H9 (cell line): ENCODE results near the gene PAM. TPM values are rescaled to one million over a fixed set of nuclear protein-coding genes. Genes with fewer than 3 reads are reported as not detected.

ENCODE experiments used
- DNase-seq: peaks from one replicate; pipeline ENCODE4 v3.0.0-alpha.2; 2017
- H2AFZ ChIP-seq: one replicate; pipeline ENCODE4 v1.6.1; 2013; ENCODE audit warnings: mild to moderate bottlenecking, low read length, control low read depth, moderate library complexity
- H2AK5ac ChIP-seq: 2 replicates; pipeline ENCODE4 v1.6.1; 2013; ENCODE audit warnings: low read length, control low read depth, mixed read lengths; ENCODE audit not compliant: insufficient read length
- H2BK120ac ChIP-seq: one replicate; pipeline ENCODE4 v1.6.1; 2013; ENCODE audit warnings: low read depth, mild to moderate bottlenecking, low read length, control low read depth, inconsistent platforms; ENCODE audit not compliant: poor library complexity, severe bottlenecking
- H2BK12ac ChIP-seq: 2 replicates; pipeline ENCODE4 v1.6.1; 2013; ENCODE audit warnings: low read length, control low read depth, mixed read lengths, low read depth; ENCODE audit not compliant: insufficient read length
- H2BK15ac ChIP-seq: 2 replicates; pipeline ENCODE4 v1.6.1; 2013; ENCODE audit warnings: low read depth, low read length, control low read depth
- H2BK20ac ChIP-seq: one replicate; pipeline ENCODE4 v1.6.1; 2013; ENCODE audit warnings: low read depth, mild to moderate bottlenecking, low read length, control low read depth, inconsistent platforms; ENCODE audit not compliant: poor library complexity, severe bottlenecking
- H2BK5ac ChIP-seq: 2 replicates; pipeline ENCODE4 v1.6.1; 2013; ENCODE audit warnings: low read length, control low read depth, mixed read lengths; ENCODE audit not compliant: insufficient read length
- H3K14ac ChIP-seq: 2 replicates; pipeline ENCODE4 v1.6.1; 2013; ENCODE audit warnings: low read length, control low read depth; ENCODE audit not compliant: insufficient read depth
- H3K18ac ChIP-seq: 2 replicates; pipeline ENCODE4 v1.6.1; 2013; ENCODE audit warnings: low read depth, mild to moderate bottlenecking, mixed read lengths, low read length, control low read depth; ENCODE audit not compliant: insufficient read length
- H3K23ac ChIP-seq: 2 replicates; pipeline ENCODE4 v1.6.1; 2013; ENCODE audit warnings: low read length, control low read depth, mixed read lengths, low read depth; ENCODE audit not compliant: insufficient read length
- H3K23me2 ChIP-seq: 2 replicates; pipeline ENCODE4 v1.6.1; 2013; ENCODE audit warnings: low read depth, mild to moderate bottlenecking, mixed read lengths, low read length, control low read depth; ENCODE audit not compliant: insufficient read length, poor library complexity, severe bottlenecking
- H3K27ac ChIP-seq: 2 replicates; pipeline ENCODE4 v1.5.1; 2013; ENCODE audit warnings: low read length, control low read depth, mixed read lengths, low read depth; ENCODE audit not compliant: insufficient read length
- H3K27me3 ChIP-seq: 2 replicates; pipeline ENCODE4 v1.6.1; 2013; ENCODE audit warnings: low read length, control low read depth, inconsistent platforms; ENCODE audit not compliant: insufficient read depth
- H3K4ac ChIP-seq: 2 replicates; pipeline ENCODE4 v1.6.1; 2013; ENCODE audit warnings: low read depth, mild to moderate bottlenecking, control low read depth, inconsistent platforms, low read length, moderate library complexity
- H3K4me1 ChIP-seq: 2 replicates; pipeline ENCODE4 v1.6.1; 2013; ENCODE audit warnings: low read length, control low read depth, inconsistent platforms; ENCODE audit not compliant: insufficient read depth
- H3K4me2 ChIP-seq: 2 replicates; pipeline ENCODE4 v1.6.1; 2013; ENCODE audit warnings: low read length, control low read depth, mixed read lengths; ENCODE audit not compliant: insufficient read length, insufficient read depth
- H3K56ac ChIP-seq: 2 replicates; pipeline ENCODE4 v1.6.1; 2013; ENCODE audit warnings: low read depth, mild to moderate bottlenecking, mixed read lengths, low read length, control low read depth; ENCODE audit not compliant: insufficient read length
- H3K79me1 ChIP-seq: 2 replicates; pipeline ENCODE4 v1.6.1; 2013; ENCODE audit warnings: low read depth, mild to moderate bottlenecking, moderate library complexity, low read length, control low read depth, inconsistent platforms; ENCODE audit not compliant: insufficient read depth, poor library complexity, severe bottlenecking
- H3K79me2 ChIP-seq: 2 replicates; pipeline ENCODE4 v1.6.1; 2013; ENCODE audit warnings: low read length, control low read depth, inconsistent platforms; ENCODE audit not compliant: insufficient read depth
- H3K9ac ChIP-seq: 2 replicates; pipeline ENCODE4 v1.6.1; 2013; ENCODE audit warnings: low read length, control low read depth, mixed read lengths; ENCODE audit not compliant: insufficient read length; ENCODE audit errors: extremely low read depth
- H3K9me3 ChIP-seq: one replicate; pipeline ENCODE4 v1.6.1; 2013; ENCODE audit warnings: low read depth, low read length, inconsistent platforms; ENCODE audit not compliant: control insufficient read depth
- H3T11ph ChIP-seq: one replicate; pipeline ENCODE4 v1.6.1; 2013; ENCODE audit warnings: mild to moderate bottlenecking, low read length, control low read depth, inconsistent platforms
- H4K20me1 ChIP-seq: one replicate; pipeline ENCODE4 v1.6.1; 2013; ENCODE audit not compliant: control insufficient read depth, insufficient read length, insufficient read depth
- H4K5ac ChIP-seq: 2 replicates; pipeline ENCODE4 v1.6.1; 2013; ENCODE audit warnings: low read depth, mild to moderate bottlenecking, mixed read lengths, low read length, control low read depth; ENCODE audit not compliant: insufficient read length
- H4K8ac ChIP-seq: replicated peaks from 2 replicates; pipeline ENCODE4 v1.6.1; 2013; ENCODE audit warnings: low read length, control low read depth, mixed read lengths, low read depth; ENCODE audit not compliant: insufficient read length
- H4K91ac ChIP-seq: 2 replicates; pipeline ENCODE4 v1.6.1; 2013; ENCODE audit warnings: low read depth, mild to moderate bottlenecking, moderate library complexity, mixed read lengths, low read length, control low read depth; ENCODE audit not compliant: insufficient read length
- H3K27ac Mint-ChIP-seq, 3 experiments: 2 replicates in 2 of 3; 3 replicates in 1 of 3; pipeline ENCODE4 v1.8.0; 2020 to 2021; ENCODE audit warnings: mixed read lengths in 3 of 3, mild to moderate bottlenecking in 1 of 3, moderate library complexity in 1 of 3
- H3K27me3 Mint-ChIP-seq: 2 replicates; pipeline ENCODE4 v1.8.0; 2021; ENCODE audit warnings: low read depth, mild to moderate bottlenecking, moderate library complexity, mixed read lengths
- H3K36me3 Mint-ChIP-seq, 3 experiments: 2 replicates in 2 of 3; 3 replicates in 1 of 3; pipeline ENCODE4 v1.8.0; 2020 to 2021; ENCODE audit warnings: low read depth in 3 of 3, mixed read lengths in 3 of 3; ENCODE audit not compliant: insufficient read depth in 1 of 3
- H3K4me1 Mint-ChIP-seq, 2 experiments: 2 replicates each; pipeline ENCODE4 v1.8.0; 2020; ENCODE audit warnings: mixed read lengths in 2 of 2
- H3K4me3 Mint-ChIP-seq, 2 experiments: 2 replicates in 1 of 2; 3 replicates in 1 of 2; pipeline ENCODE4 v1.8.0; 2020 to 2021; ENCODE audit warnings: mild to moderate bottlenecking in 2 of 2, mixed read lengths in 2 of 2, moderate library complexity in 1 of 2
- H3K9me3 Mint-ChIP-seq, 2 experiments: 2 replicates in 1 of 2; 3 replicates in 1 of 2; pipeline ENCODE4 v1.8.0; 2020; ENCODE audit warnings: mild to moderate bottlenecking in 2 of 2, mixed read lengths in 2 of 2, moderate library complexity in 1 of 2
- WGBS: extraction: QIAGEN DNeasy Blood & Tissue Kit; methylation state at CpG from one replicate; pipeline ENCODE4 v1.1.7; 2013; ENCODE audit warnings: missing lambda C conversion rate, low lambda C conversion rate, mixed read lengths; ENCODE audit not compliant: insufficient read length; ENCODE audit errors: extremely low coverage; 5-methylcytosine and 5-hydroxymethylcytosine counted together
- total RNA-seq: library from RNA; stranded (reverse); gene quantifications from 2 replicates; pipeline ENCODE4 v1.2.1, GENCODE V29; 2021
- TF ChIP-seq, protein P1 (sequence below): fragments of 200-600 bp; sonication (generic); conservative IDR thresholded peaks from 3 replicates; pipeline ENCODE4 v1.8.0; 2021; ENCODE audit warnings: antibody characterized with exemption, mild to moderate bottlenecking

The PAM gene
- total RNA-seq, 1 experiment from 2014 or later, result 31.5 TPM

GRCh38 chr5:102778478-102778877, 23.4 kb downstream of the PAM start:
- Histone ChIP-seq H3K18ac (no peak overlapping the region), H3T11ph (no peak overlapping the region), H3K4me2 (no peak overlapping the region), H3K56ac (no peak overlapping the region), H2BK5ac (no peak overlapping the region), H3K27me3 (no peaks in the 10 kb centered on the region; the same call in 1 of the 2 replicates), H3K27ac (no peak overlapping the region), H3K9me3 (no peaks in the 10 kb centered on the region), H4K5ac (no peak overlapping the region), H4K8ac (no peak overlapping the region), H3K4me1 (no peaks in the 10 kb centered on the region), H3K23ac (no peak overlapping the region), H2AFZ (no peak overlapping the region), H3K23me2 (no peaks in the 10 kb centered on the region), H2AK5ac (no peak overlapping the region), H4K91ac (no peak overlapping the region), H2BK12ac (no peak overlapping the region), H2BK15ac (no peak overlapping the region), H3K79me1 (no peaks in the 10 kb centered on the region), H2BK20ac (no peak overlapping the region), H3K4ac (no peak overlapping the region), H3K9ac (no peak overlapping the region), H3K79me2 (no peaks in the 10 kb centered on the region), H3K14ac (no peak overlapping the region), H4K20me1 (no peaks in the 10 kb centered on the region), H2BK120ac (no peak overlapping the region)
- Mint-ChIP-seq H3K4me3 (no peak overlapping the region), H3K4me1 (peaks cover 4 to 8% of the 10 kb centered on the region in 2 experiments; a peak in 2 of 4 replicates), H3K36me3 (peaks cover 0 to 13% (median 3%) of the 10 kb centered on the region in 3 experiments; a peak in 4 of 7 replicates), H3K9me3 (peaks cover 0 to 3% of the 10 kb centered on the region in 2 experiments; a peak in 1 of 5 replicates), H3K27me3 (no peaks in the 10 kb centered on the region), H3K27ac (peak overlapping the region in 1 of 3 experiments; percentile 55; a peak in 2 of 7 replicates)
- no CpG with 5 or more reads among the region's 3 CpGs for WGBS
- TF ChIP-seq, protein P1, sequence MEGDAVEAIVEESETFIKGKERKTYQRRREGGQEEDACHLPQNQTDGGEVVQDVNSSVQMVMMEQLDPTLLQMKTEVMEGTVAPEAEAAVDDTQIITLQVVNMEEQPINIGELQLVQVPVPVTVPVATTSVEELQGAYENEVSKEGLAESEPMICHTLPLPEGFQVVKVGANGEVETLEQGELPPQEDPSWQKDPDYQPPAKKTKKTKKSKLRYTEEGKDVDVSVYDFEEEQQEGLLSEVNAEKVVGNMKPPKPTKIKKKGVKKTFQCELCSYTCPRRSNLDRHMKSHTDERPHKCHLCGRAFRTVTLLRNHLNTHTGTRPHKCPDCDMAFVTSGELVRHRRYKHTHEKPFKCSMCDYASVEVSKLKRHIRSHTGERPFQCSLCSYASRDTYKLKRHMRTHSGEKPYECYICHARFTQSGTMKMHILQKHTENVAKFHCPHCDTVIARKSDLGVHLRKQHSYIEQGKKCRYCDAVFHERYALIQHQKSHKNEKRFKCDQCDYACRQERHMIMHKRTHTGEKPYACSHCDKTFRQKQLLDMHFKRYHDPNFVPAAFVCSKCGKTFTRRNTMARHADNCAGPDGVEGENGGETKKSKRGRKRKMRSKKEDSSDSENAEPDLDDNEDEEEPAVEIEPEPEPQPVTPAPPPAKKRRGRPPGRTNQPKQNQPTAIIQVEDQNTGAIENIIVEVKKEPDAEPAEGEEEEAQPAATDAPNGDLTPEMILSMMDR, result no peak
- DNase-seq, result no peak
